ENCODE data around the gene TFIP11.
"Not testable (repeated sequence)": the region's sequence is repeated elsewhere in the genome, so short reads cannot be mapped to it uniquely, and the experiment has no call there.

- not testable (repeated sequence) for TF ChIP-seq CTCF (conservative IDR thresholded peaks at IDR 0.05; ENCODE audit: low read length); EZH2phosphoT487 (IDR thresholded peaks at IDR 0.05; ENCODE audit: borderline replicate concordance)
These were observed 16.2 kb upstream of the TFIP11 start for GRCh38 chr22:26528518-26528917.

Measured in Loucy (cell line).